HG03039 (cell line): Measurements from ENCODE around the gene BBS9.

Experiments
- ATAC-seq: cut with Tn5 transposase; IDR thresholded peaks from one replicate; pipeline ENCODE4 v1.9.1; 2021; ENCODE audit warnings: mild to moderate bottlenecking, moderate library complexity; ENCODE audit not compliant: unreplicated experiment

Gene BBS9

GRCh38 chr7:33582533-33582932 is 453.2 kb downstream of the BBS9 start:
- ATAC-seq: no peak

DNA sequence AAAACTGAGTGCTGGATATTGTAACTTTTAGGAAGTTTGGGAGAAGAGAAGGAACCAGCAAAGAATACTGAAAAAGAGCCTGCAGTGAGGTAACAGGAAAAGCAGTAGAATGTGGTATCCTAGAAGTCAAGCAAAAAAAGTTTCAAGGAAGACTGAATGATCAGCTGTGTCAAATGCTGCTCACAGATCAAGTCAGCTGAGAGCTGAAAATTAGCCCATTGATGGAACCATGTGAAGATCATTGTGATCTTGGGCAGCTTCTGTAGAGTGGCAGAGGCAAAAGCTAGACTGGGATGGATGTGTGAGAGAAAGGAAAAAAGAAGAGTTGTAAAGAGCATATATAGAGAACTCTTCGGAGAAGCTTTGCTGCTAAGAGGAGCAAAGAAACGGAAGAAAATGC is 460.5 kb downstream of the BBS9 start:
- no peak for ATAC-seq

DNA sequence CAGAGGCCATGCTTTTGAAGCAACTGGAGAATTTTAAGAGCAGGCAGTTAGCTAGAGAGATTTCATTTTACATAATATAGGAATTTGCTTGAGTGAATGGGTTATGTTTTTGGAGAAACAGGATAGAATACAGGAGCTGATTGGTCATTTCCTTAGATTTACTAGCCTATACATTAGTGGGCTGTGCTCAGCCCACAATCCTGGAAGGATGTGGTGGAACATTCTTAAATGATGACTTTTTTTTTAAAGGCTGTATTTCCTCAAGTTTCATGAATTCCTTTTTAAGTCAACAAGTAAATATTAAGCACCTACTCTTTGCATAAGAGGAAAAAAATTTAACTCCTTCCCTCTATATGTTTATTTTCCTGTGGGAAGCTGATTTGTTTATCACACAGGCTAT is 461.6 kb downstream of the BBS9 start:
- no peak for ATAC-seq

DNA sequence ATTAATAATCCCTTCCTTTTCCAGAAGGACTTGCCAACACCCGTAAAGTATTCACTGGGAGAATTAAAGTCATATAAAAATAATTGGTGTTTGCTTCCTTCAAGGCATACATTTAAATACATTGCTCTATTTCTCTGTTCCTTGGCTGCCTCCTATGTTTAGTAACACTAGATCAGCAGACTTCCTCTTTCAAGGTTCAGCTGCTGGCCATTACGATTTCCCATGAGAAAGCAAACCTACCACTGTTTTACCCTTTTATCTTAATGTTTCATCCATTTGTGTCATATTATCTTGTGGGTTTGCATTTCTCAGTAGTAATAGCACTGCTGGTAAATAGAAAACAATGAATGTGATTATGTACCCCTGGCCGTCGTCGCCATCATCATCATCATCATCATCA is 462.1 kb downstream of the BBS9 start:
- no peak for ATAC-seq

DNA sequence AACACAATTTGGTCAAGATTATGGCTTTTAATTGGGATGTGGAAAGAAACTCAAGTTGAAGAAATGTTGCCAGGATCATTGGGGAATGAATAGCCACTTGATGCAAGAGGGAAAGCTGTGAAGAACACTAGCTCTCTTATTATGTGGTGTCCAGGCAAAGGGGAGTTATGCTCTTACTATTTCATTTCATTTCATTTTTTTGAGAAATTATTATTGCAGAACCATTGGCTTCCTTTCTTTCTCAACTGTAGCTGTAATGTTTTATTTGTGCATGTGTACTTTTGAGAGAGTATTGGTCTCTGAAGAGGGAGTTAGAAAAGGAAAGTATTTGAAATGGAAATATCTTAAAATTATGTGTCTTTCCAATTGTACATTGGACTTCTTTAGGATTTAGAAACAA is 463.4 kb downstream of the BBS9 start:
- no peak for ATAC-seq

- no peak for ATAC-seq
These were observed 464.2 kb downstream of the BBS9 start for GRCh38 chr7:33593611-33594010.

DNA sequence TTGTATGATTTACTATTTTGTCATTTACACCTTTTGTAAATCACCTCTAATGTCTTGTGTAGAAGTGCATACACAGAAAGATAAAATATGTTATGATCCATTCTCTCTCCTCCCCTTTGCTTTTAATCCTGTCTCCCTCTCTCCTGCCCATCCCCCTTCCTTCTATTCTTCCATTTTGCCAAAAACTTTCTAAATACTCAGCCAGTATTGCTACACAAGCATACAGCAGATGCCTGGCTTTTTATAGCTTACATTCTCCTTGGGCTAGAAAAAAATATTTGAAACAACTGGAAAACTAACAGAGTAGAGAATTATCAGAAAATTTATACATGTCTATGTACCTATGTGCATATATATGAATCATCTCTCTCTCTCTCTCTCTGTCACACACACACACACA is 467.3 kb downstream of the BBS9 start:
- no peak for ATAC-seq

- ATAC-seq: no peak
These were observed 467.8 kb downstream of the BBS9 start for GRCh38 chr7:33597181-33597580.

GRCh38 chr7:33601101-33601500 is 471.7 kb downstream of the BBS9 start:
- no peak for ATAC-seq

GRCh38 chr7:33601884-33602283 is 472.5 kb downstream of the BBS9 start:
- no peak for ATAC-seq

DNA sequence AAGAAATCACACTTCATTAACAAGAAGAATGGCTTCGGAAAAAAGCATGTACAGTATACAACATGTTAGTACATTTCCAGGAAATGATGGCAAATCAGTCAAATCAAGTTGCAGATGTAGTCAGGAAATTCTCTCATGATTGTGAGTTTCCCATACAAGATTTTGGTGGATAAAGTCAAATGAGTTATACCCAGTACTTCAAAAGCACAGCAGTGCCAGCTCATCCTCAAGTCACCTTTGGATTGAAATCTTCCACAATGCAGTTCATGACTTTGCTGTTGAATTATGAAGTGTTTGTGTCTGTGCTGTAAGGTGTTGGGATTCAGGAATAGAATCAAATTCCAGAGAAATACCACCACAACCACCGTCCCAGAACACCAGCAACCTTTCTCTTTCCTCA is 474.7 kb downstream of the BBS9 start:
- no peak for ATAC-seq

GRCh38 chr7:33610918-33611317 is 481.6 kb downstream of the BBS9 start:
- ATAC-seq: no peak

- ATAC-seq: no peak
These were observed 483.1 kb downstream of the BBS9 start for GRCh38 chr7:33612442-33612841.

- ATAC-seq: no peak
These were observed 485.2 kb downstream of the BBS9 start for GRCh38 chr7:33614357-33615117.

- no peak for ATAC-seq
These were observed 487.4 kb downstream of the BBS9 start for GRCh38 chr7:33616752-33617151.

GRCh38 chr7:33619264-33619663 is 489.9 kb downstream of the BBS9 start:
- no peak for ATAC-seq

- no peak for ATAC-seq
These were observed 493.9 kb downstream of the BBS9 start for GRCh38 chr7:33623267-33623666.

DNA sequence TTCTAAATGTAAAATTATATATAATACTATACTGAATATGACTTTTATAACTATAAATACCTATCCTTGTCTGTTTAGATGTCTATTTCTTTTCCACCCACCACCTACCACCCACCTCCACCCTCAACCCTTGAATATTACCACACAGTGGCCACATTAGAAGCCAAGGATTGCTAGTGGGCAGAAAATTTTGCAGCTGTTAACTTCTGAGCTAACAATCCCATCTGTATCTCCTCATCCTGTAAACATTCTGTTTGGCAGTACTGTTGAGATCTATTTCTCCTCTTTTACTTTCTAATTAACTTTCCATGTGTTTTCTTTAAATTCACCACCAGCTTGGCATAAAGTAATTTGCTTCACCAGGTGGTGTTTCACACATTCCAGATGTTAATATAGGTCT is 494.9 kb downstream of the BBS9 start:
- ATAC-seq: no peak

- ATAC-seq: no peak
These were observed 497.5 kb downstream of the BBS9 start for GRCh38 chr7:33626869-33627268.

DNA sequence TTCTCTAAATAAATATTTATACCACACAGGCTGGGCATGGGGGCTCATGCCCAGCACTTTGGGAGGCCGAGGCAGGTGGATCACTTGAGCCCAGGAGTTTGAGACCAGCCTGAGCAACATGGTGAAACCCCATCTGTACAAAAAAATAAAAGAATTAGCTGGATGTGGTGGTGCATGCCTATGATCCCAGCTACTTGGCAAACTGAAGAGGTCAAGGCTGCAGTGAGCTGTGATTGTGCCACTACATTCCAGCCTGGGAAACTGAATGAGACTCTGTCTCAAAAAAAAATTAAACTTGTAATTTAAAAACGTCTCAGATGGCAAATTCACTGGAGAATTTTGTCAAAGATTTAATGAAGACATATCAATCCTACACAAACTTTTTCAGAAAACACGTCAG is 498.4 kb downstream of the BBS9 start:
- no peak for ATAC-seq

DNA sequence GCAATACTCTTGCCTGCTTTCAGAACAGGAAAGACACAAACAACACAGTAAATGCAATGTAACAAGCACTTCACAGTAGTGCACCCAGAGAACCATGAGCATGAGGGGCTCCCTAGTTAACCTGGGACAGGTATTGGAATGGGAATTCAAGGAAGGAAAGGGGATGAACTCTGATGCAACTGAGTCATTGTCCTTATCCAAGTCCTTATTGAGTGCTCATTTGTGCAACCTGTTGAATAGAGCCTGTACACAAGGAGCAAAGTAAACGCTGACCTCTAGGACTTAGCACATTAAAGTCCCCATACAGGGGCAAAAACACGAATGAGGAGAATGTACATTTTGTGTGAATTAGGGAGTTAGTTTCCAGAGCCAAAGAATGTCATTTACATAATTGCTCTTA is 499.5 kb downstream of the BBS9 start:
- ATAC-seq: no peak

- ATAC-seq: no peak
These were observed 501.0 kb downstream of the BBS9 start for GRCh38 chr7:33630359-33630758.

GRCh38 chr7:33632322-33632721 is 503.0 kb downstream of the BBS9 start:
- ATAC-seq: no peak
